OCI-LY3 (cell line): ENCODE measurements around the gene IRF5.

ENCODE experiments used
- EZH2phosphoT487 ChIP-seq: fragments of 200-600 bp; shearing (Covaris generic); IDR thresholded peaks from 2 replicates; pipeline ENCODE4 v1.6.1; 2018; ENCODE audit warnings: antibody characterized with exemption, mixed run types, low read depth
- TF ChIP-seq, protein P1 (sequence below): fragments of 200-600, 300-600 bp; sonication (generic); IDR thresholded peaks from 2 replicates; pipeline ENCODE4 v1.5.1; 2014; ENCODE audit warnings: antibody characterized with exemption, low read length, low read depth

DNA sequence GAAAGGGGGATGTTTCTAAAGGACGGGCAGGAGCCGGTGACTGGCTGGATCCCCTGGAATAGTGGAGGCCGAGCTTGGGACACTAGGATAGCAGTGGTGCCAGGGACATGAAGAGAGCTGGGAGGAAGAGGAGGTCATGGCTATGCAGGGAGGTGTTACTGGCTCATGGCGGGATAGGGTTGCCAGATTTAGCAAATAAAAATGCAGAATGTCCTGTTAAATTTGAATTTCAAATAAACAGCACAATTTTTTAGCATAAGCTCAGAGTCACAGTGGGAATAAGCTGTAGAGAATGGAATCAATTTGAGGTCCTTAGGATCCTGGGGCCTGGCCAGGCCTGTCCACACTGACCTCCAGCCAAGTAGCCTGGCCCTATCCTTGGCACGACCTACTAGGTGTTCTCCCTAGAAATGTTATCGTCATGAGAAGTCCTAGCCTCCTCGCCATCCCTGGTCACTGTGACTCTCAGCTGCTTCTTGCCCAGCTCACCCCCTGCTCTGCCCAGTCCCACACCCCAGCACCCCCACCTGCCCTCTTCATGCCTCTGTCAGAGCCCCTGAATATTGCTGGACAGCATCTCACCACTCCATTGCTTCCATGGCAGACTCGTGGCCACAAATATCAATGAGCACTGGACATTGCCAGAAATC, 19.6 kb upstream of the IRF5 start:
- TF ChIP-seq, protein P1, sequence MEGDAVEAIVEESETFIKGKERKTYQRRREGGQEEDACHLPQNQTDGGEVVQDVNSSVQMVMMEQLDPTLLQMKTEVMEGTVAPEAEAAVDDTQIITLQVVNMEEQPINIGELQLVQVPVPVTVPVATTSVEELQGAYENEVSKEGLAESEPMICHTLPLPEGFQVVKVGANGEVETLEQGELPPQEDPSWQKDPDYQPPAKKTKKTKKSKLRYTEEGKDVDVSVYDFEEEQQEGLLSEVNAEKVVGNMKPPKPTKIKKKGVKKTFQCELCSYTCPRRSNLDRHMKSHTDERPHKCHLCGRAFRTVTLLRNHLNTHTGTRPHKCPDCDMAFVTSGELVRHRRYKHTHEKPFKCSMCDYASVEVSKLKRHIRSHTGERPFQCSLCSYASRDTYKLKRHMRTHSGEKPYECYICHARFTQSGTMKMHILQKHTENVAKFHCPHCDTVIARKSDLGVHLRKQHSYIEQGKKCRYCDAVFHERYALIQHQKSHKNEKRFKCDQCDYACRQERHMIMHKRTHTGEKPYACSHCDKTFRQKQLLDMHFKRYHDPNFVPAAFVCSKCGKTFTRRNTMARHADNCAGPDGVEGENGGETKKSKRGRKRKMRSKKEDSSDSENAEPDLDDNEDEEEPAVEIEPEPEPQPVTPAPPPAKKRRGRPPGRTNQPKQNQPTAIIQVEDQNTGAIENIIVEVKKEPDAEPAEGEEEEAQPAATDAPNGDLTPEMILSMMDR = no peak
- TF ChIP-seq EZH2phosphoT487 = no peak
